RWPE2 (cell line): ENCODE data around the gene LPIN3.

Experiments used
- ATAC-seq: fragments of 200-7000 bp; cut with Tn5 transposase; 3 replicates; pipeline ENCODE4 v1.9.1; 2021; ENCODE audit warnings: low read depth
- DNase-seq: peaks from one replicate; pipeline ENCODE4 v3.0.0-alpha.2; 2020; ENCODE audit warnings: low spot score
- H3K27ac ChIP-seq: fragments of 450-650 bp; 2 replicates; pipeline ENCODE4 v1.5.1; 2017; ENCODE audit warnings: mild to moderate bottlenecking; ENCODE audit not compliant: poor library complexity, severe bottlenecking
- H3K27me3 ChIP-seq: fragments of 250-450 bp; sonication (Bioruptor Pico); 2 replicates; pipeline ENCODE4 v1.5.1; 2021; ENCODE audit warnings: mild to moderate bottlenecking, moderate library complexity; ENCODE audit not compliant: insufficient read depth, poor library complexity, severe bottlenecking
- H3K36me3 ChIP-seq: fragments of 250-450 bp; sonication (Bioruptor Pico); 2 replicates; pipeline ENCODE4 v1.5.1; 2020; ENCODE audit warnings: low read depth, mild to moderate bottlenecking, moderate library complexity
- H3K4me1 ChIP-seq: fragments of 250-450 bp; sonication (Bioruptor Pico); 2 replicates; pipeline ENCODE4 v1.5.1; 2021; ENCODE audit warnings: mild to moderate bottlenecking, moderate library complexity; ENCODE audit not compliant: insufficient read depth, poor library complexity, severe bottlenecking
- H3K4me3 ChIP-seq: fragments of 250-450 bp; sonication (Bioruptor Pico); 2 replicates; pipeline ENCODE4 v1.5.1; 2021; ENCODE audit warnings: mild to moderate bottlenecking, moderate library complexity; ENCODE audit not compliant: severe bottlenecking
- H3K9me3 ChIP-seq: fragments of 250-450 bp; sonication (Bioruptor Pico); 2 replicates; pipeline ENCODE4 v1.5.1; 2021; ENCODE audit warnings: mild to moderate bottlenecking, moderate library complexity; ENCODE audit not compliant: severe bottlenecking
- TF ChIP-seq, protein P1 (sequence below): fragments of 450-650 bp; IDR thresholded peaks from one replicate; pipeline ENCODE4 v1.5.1; 2017; ENCODE audit warnings: mild to moderate bottlenecking, moderate library complexity; ENCODE audit not compliant: poor library complexity, severe bottlenecking

The LPIN3 gene

DNA sequence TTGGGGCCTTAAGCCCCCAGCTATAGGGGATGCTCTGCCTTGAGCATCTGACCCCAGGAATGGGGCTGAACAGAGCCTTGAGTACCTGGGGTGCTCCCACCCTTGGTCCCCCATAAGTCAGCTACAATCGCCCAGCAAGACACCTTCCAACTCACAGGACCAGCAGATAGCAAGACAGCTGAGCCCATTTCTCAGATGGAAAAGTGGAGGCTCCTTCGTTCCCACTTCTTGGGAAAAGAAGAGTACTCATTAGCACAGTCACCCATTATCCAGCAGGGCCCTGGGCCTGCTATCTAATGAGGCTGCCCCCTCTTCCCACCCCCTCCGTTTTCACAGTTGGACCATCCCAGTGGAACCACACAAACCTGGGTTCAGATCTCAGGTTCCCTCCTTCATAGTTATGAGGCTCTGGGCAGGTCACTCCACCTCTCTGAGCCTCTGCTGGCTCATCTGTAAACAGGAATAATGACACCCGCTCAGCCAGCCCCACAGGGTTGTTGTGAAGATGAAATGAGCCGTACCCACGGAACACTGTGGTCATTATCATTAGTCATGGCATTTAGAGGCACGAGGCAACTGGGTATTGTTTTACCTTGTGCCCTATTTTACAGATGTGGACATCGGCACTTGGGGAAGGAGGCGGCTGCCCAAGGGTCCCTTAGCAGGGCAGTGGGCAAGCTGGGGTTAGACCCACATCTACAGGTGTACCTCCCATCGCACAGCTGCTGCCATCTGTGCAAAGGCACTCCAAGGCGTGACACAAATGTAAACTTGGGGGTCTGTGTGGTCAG lies 4.5 kb downstream of the LPIN3 start:
- no peak for DNase-seq
- Histone ChIP-seq H3K36me3 (peaks cover 46% of the 10 kb centered on the region), H3K27me3 (no peaks in the 10 kb centered on the region), H3K4me1 (no peaks in the 10 kb centered on the region), H3K27ac (no peak overlapping the region), H3K4me3 (no peak overlapping the region), H3K9me3 (no peaks in the 10 kb centered on the region)
- TF ChIP-seq, protein P1, sequence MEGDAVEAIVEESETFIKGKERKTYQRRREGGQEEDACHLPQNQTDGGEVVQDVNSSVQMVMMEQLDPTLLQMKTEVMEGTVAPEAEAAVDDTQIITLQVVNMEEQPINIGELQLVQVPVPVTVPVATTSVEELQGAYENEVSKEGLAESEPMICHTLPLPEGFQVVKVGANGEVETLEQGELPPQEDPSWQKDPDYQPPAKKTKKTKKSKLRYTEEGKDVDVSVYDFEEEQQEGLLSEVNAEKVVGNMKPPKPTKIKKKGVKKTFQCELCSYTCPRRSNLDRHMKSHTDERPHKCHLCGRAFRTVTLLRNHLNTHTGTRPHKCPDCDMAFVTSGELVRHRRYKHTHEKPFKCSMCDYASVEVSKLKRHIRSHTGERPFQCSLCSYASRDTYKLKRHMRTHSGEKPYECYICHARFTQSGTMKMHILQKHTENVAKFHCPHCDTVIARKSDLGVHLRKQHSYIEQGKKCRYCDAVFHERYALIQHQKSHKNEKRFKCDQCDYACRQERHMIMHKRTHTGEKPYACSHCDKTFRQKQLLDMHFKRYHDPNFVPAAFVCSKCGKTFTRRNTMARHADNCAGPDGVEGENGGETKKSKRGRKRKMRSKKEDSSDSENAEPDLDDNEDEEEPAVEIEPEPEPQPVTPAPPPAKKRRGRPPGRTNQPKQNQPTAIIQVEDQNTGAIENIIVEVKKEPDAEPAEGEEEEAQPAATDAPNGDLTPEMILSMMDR, result no peak
- no peak for ATAC-seq

DNA sequence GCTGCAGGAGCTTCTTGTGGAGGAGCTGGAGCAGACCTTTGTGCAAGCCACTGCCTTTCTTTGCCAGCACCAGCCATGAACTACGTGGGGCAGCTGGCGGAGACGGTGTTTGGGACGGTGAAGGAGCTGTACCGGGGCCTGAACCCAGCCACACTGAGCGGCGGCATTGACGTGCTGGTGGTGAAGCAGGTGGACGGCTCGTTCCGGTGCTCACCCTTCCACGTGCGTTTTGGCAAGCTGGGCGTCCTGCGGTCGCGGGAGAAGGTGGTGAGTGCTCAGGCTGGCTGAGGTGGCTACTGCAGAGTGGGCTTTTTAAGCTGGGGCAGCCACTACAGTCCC lies 5.1 kb downstream of the LPIN3 start:
- TF ChIP-seq, protein P1, result no peak
- Histone ChIP-seq H3K36me3 (peaks cover 52% of the 10 kb centered on the region), H3K27me3 (no peaks in the 10 kb centered on the region), H3K4me1 (no peaks in the 10 kb centered on the region), H3K4me3 (no peak overlapping the region), H3K9me3 (no peaks in the 10 kb centered on the region), H3K27ac (no peak overlapping the region)
- DNase-seq (no peak), ATAC-seq (no peak)

DNA sequence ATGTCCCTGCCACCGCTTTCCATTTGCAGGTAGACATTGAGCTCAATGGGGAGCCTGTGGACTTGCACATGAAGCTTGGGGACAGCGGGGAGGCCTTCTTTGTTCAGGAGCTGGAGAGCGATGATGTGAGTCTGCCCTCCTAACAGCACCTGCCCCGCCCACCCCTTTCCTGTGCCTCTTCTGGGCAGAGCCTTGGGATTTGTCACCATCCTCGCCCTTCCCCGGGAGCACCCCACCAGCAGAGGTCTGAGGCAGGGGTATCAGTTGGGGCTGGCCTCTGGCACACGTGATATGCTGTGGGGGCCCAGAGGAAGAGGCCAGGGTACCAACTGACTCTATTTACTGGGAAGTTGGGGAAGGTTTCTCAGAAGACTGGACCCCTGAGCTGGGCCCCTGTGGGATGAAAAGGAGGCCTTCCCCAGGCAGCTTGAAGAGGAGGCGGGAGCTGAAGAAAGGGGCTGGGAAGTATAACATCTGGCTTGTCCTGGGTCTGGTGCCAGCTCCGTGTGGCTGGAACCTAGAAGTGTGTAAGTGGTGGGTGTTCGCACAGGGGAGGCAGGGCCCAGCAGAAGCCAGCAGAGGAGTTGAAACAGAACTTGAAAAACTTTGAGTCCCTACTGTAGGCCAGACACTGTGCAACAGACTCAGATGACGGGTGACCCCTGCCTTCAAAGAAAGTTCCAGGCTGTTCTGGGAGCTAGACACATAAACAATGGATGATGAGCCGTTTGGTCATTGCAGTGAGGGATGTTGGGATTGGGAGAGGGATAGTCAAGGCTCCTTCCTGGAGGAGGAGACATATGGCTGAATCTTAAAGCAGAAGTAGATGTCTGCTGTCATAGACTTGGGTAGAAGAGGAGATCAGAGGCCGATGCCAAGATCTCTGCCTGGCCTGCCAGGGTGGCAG lies 7.2 kb downstream of the LPIN3 start:
- DNase-seq, result peak; percentile 82
- Histone ChIP-seq H3K4me3 (no peak overlapping the region), H3K9me3 (no peaks in the 10 kb centered on the region), H3K27me3 (no peaks in the 10 kb centered on the region), H3K27ac (no peak overlapping the region), H3K36me3 (peaks cover 70% of the 10 kb centered on the region), H3K4me1 (no peaks in the 10 kb centered on the region)
- no peak for ATAC-seq
- TF ChIP-seq, protein P1, result no peak

DNA sequence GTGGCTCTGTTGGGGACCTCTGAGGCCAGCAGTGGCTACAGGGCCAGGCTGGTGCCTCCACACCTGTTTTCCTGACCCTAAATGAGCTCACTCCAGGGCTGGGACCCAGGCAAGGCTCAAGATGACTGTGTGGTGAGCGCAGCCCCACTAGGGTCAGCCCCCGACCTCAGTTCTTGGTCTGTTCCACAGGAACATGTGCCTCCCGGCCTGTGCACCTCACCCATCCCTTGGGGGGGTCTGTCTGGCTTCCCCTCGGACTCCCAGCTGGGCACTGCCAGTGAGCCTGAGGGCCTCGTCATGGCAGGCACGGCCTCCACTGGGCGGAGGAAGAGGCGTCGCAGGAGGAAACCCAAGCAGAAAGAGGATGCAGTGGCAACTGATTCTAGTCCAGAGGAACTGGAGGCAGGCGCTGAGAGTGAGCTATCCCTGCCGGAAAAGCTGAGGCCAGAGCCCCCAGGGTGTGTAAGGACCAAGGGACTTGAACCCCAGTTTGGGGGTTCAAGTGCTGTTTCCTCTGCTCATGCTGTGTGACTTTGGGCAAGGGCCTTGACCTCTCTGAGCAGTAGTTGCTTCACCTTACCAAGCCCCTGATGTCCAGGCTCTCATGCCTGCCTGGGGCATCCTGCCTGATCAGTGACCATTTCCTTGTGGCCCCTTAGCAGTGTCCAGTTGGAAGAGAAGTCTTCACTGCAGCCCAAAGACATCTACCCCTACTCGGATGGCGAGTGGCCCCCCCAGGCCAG lies 8.0 kb downstream of the LPIN3 start:
- Histone ChIP-seq H3K36me3 (peaks cover 75% of the 10 kb centered on the region), H3K9me3 (no peaks in the 10 kb centered on the region), H3K4me3 (no peak overlapping the region), H3K27ac (no peak overlapping the region), H3K4me1 (no peaks in the 10 kb centered on the region), H3K27me3 (no peaks in the 10 kb centered on the region)
- ATAC-seq (no peak), DNase-seq (peak; percentile 83)
- TF ChIP-seq, protein P1, result no peak
